Neural cell (in vitro differentiated cells): ENCODE data around the gene SMIM1. TPM values are rescaled to one million over a fixed set of nuclear protein-coding genes. Genes with fewer than 3 reads are reported as not detected.

Source experiments
- H2AFZ ChIP-seq: fragments of 200-600, 300-800 bp; sonication (generic), shearing (Covaris generic); 2 replicates; pipeline ENCODE4 v1.6.0; 2014; ENCODE audit warnings: low read depth, mild to moderate bottlenecking, antibody characterized with exemption, low read length, moderate library complexity
- H3F3A ChIP-seq: fragments of 200-600 bp; shearing (Covaris generic); 2 replicates; pipeline ENCODE4 v1.6.1; 2016; ENCODE audit warnings: mild to moderate bottlenecking, moderate library complexity, mixed read lengths, antibody characterized with exemption, low read length; ENCODE audit not compliant: insufficient read depth, poor library complexity, severe bottlenecking
- H3K27ac ChIP-seq: fragments of 200-600, 300-800 bp; sonication (generic), shearing (Covaris generic); 2 replicates; pipeline ENCODE4 v1.5.1; 2014; ENCODE audit warnings: mild to moderate bottlenecking, low read length, moderate library complexity
- H3K27me3 ChIP-seq: fragments of 300-800, 200-600 bp; sonication (generic), shearing (Covaris generic); 2 replicates; pipeline ENCODE4 v1.6.0; 2014; ENCODE audit warnings: mild to moderate bottlenecking, low read depth, low read length, moderate library complexity; ENCODE audit not compliant: insufficient read depth
- H3K36me3 ChIP-seq: fragments of 300-800, 200-600 bp; sonication (generic), shearing (Covaris generic); 2 replicates; pipeline ENCODE4 v1.5.1; 2014; ENCODE audit warnings: mild to moderate bottlenecking, antibody characterized with exemption, low read length, moderate library complexity; ENCODE audit not compliant: insufficient read depth
- H3K4me2 ChIP-seq: fragments of 300-800, 200-600 bp; sonication (generic), shearing (Covaris generic); 2 replicates; pipeline ENCODE4 v1.6.0; 2014; ENCODE audit warnings: mild to moderate bottlenecking, low read length
- H3K4me3 ChIP-seq: fragments of 300-800, 200-600 bp; sonication (generic), shearing (Covaris generic); 2 replicates; pipeline ENCODE4 v1.5.1; 2014; ENCODE audit warnings: mild to moderate bottlenecking, low read length, moderate library complexity
- H3K79me2 ChIP-seq: fragments of 200-600 bp; shearing (Covaris generic); replicated peaks from 2 replicates; pipeline ENCODE4 v1.6.0; 2014; ENCODE audit warnings: mild to moderate bottlenecking, low read length, moderate library complexity; ENCODE audit not compliant: insufficient read depth
- H3K9ac ChIP-seq: fragments of 300-800, 200-600 bp; sonication (generic), shearing (Covaris generic); 2 replicates; pipeline ENCODE4 v1.6.1; 2016; ENCODE audit warnings: mild to moderate bottlenecking, low read length, mixed read lengths
- H3K9me2 ChIP-seq: fragments of 200-600 bp; shearing (Covaris generic); 2 replicates; pipeline ENCODE4 v1.6.1; 2016; ENCODE audit warnings: mild to moderate bottlenecking, low read length, mixed read lengths; ENCODE audit not compliant: insufficient read depth
- H3K9me3 ChIP-seq: fragments of 200-600, 300-800 bp; sonication (generic), shearing (Covaris generic); 2 replicates; pipeline ENCODE4 v1.6.1; 2016; ENCODE audit warnings: mild to moderate bottlenecking, mixed run types, low read length, moderate library complexity, mixed read lengths
- H4K20me1 ChIP-seq: fragments of 200-600 bp; shearing (Covaris generic); 2 replicates; pipeline ENCODE4 v1.6.1; 2016; ENCODE audit warnings: mild to moderate bottlenecking, mixed run types; ENCODE audit not compliant: insufficient read depth
- EP300 ChIP-seq: fragments of 450-650 bp; conservative IDR thresholded peaks from 2 replicates; pipeline ENCODE4 v1.6.1; 2014; ENCODE audit warnings: antibody characterized with exemption, mild to moderate bottlenecking, moderate library complexity; ENCODE audit not compliant: poor library complexity, severe bottlenecking
- EZH2 ChIP-seq: fragments of 200-600, 300-800 bp; shearing (Covaris generic), sonication (generic); IDR thresholded peaks from 2 replicates; pipeline ENCODE4 v1.6.1; 2014; ENCODE audit warnings: antibody characterized with exemption, low read length, borderline replicate concordance, mild to moderate bottlenecking; ENCODE audit not compliant: insufficient read depth, poor library complexity, severe bottlenecking
- MXI1 ChIP-seq: fragments of 450-650 bp; conservative IDR thresholded peaks from 2 replicates; pipeline ENCODE4 v1.6.1; 2014; ENCODE audit warnings: antibody characterized with exemption, mild to moderate bottlenecking; ENCODE audit not compliant: poor library complexity, severe bottlenecking
- POLR2AphosphoS5 ChIP-seq: IDR thresholded peaks from 2 replicates; pipeline ENCODE4 v1.6.1; 2012
- RAD21 ChIP-seq: fragments of 450-650 bp; conservative IDR thresholded peaks from 2 replicates; pipeline ENCODE4 v1.6.1; 2014; ENCODE audit warnings: antibody characterized with exemption, mild to moderate bottlenecking, moderate library complexity
- REST ChIP-seq: IDR thresholded peaks from 2 replicates; pipeline ENCODE4 v1.6.1; 2012; ENCODE audit warnings: borderline replicate concordance
- SMC3 ChIP-seq: fragments of 450-650 bp; conservative IDR thresholded peaks from 2 replicates; pipeline ENCODE4 v1.6.1; 2014; ENCODE audit warnings: antibody characterized with exemption, mild to moderate bottlenecking, moderate library complexity; ENCODE audit not compliant: poor library complexity
- TAF1 ChIP-seq: IDR thresholded peaks from 2 replicates; pipeline ENCODE4 v1.6.1; 2012; ENCODE audit warnings: low read depth
- polyA plus RNA-seq: library from polyadenylated mRNA; depleted of rRNA; stranded (reverse); fragments of >200 nt; gene quantifications from 2 replicates; pipeline ENCODE4 v1.2.3, GENCODE V29; 2014
- TF ChIP-seq, protein P1 (sequence below): fragments of 450-650 bp; IDR thresholded peaks from 2 replicates; pipeline ENCODE4 v1.5.1; 2014; ENCODE audit warnings: antibody characterized with exemption, mild to moderate bottlenecking, moderate library complexity; ENCODE audit not compliant: poor library complexity, severe bottlenecking

The SMIM1 gene
- polyA plus RNA-seq, 1 donor from 2014 or later = not detected

DNA sequence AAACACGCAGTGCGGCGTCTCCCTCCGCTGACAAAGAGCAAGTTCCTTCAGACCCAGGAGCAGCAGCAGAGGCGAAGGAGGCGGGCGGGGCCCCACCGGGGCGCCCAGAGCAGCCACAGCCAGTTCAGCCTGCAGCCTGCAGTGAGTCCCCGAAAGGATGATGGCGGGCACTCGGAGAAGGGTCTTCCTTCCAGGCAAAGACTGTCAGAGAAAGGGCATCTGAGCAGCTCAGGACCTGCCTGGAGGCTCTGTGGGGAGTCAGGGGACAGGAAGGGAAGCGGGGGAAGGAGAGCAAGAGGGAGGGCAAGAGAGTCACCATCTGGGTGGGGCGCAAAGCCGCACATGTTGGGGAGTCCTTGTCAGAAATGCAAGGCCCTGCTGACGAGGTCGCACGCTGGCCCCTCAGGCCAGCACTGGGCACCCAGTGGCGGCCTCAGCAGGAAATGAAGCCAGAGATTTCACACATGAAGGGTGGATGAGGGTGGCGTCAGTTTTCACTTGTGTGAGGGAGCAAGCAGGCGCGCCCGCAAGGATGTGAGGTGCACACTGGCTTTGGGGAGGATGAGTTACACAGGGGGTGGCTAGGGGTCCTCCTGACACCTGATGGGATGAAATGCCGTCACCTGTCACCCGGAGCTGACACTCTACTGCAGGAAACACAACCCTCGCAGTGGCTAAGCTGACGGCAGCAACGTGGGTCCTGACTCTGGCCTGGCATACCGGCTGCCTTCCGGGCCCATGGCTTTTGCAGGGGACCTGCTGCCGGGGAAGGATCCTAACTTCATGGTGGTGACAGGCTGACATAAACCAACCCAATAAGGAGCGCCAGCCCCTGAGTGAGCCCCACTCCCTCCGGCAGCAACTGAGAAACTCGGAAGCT, 17.1 kb downstream of the SMIM1 start:
- no peak overlapping the region for H3K9ac ChIP-seq
- H3F3A ChIP-seq = no peaks in the 10 kb centered on the region
- no peak overlapping the region for H2AFZ ChIP-seq
- H4K20me1 ChIP-seq = no peaks in the 10 kb centered on the region
- no peak overlapping the region for H3K4me3 ChIP-seq
- no peak overlapping the region for H3K4me2 ChIP-seq
- H3K9me3 ChIP-seq = no peaks in the 10 kb centered on the region
- no peak overlapping the region for H3K27ac ChIP-seq
- H3K27me3 ChIP-seq = no peaks in the 10 kb centered on the region
- TF ChIP-seq SMC3 = no peak
- no peak for TF ChIP-seq REST
- TF ChIP-seq RAD21 = no peak
- peaks cover 10% of the 10 kb centered on the region for H3K79me2 ChIP-seq
- no peaks in the 10 kb centered on the region for H3K9me2 ChIP-seq
- no peaks in the 10 kb centered on the region for H3K36me3 ChIP-seq

DNA sequence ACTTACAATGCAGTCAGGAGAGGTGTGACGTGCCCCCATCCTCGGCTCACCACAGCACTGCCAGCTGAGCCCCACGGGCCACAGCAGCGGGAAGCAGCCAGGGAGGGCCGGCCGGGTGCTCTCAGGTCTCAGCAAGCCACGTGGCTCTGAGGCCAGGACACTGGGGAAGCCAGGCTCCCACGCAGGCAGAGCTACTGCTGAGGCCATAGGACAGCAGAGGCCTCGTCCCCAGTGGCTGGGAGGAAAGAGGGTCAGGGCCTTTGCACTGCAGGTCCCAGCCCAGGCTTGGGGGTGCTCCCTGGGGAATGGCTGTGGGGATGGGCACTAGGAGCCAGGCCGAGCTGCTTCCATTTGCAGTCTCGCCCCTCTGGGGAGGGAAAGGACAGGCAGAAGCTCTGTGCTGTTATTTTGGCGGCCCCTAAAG, 18.0 kb downstream of the SMIM1 start:
- Histone ChIP-seq H3K4me3 (no peak overlapping the region), H3K36me3 (no peaks in the 10 kb centered on the region), H3K9me2 (no peaks in the 10 kb centered on the region), H3K27ac (no peak overlapping the region), H3K79me2 (peaks cover 18% of the 10 kb centered on the region), H3K27me3 (no peaks in the 10 kb centered on the region), H3F3A (no peaks in the 10 kb centered on the region), H3K9ac (no peak overlapping the region), H4K20me1 (peaks cover 5% of the 10 kb centered on the region), H2AFZ (no peak overlapping the region), H3K4me2 (no peak overlapping the region), H3K9me3 (no peaks in the 10 kb centered on the region)
- no peak for TF ChIP-seq EZH2
- no peak for TF ChIP-seq RAD21
- no peak for TF ChIP-seq SMC3
- no peak for TF ChIP-seq EP300
- no peak for TF ChIP-seq REST
- TF ChIP-seq, protein P1, sequence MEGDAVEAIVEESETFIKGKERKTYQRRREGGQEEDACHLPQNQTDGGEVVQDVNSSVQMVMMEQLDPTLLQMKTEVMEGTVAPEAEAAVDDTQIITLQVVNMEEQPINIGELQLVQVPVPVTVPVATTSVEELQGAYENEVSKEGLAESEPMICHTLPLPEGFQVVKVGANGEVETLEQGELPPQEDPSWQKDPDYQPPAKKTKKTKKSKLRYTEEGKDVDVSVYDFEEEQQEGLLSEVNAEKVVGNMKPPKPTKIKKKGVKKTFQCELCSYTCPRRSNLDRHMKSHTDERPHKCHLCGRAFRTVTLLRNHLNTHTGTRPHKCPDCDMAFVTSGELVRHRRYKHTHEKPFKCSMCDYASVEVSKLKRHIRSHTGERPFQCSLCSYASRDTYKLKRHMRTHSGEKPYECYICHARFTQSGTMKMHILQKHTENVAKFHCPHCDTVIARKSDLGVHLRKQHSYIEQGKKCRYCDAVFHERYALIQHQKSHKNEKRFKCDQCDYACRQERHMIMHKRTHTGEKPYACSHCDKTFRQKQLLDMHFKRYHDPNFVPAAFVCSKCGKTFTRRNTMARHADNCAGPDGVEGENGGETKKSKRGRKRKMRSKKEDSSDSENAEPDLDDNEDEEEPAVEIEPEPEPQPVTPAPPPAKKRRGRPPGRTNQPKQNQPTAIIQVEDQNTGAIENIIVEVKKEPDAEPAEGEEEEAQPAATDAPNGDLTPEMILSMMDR = no peak
- no peak for TF ChIP-seq POLR2AphosphoS5
- no peak for TF ChIP-seq TAF1
- TF ChIP-seq MXI1 = no peak
